ENCODE data around the gene HMGN5.

Gene HMGN5, protein sequence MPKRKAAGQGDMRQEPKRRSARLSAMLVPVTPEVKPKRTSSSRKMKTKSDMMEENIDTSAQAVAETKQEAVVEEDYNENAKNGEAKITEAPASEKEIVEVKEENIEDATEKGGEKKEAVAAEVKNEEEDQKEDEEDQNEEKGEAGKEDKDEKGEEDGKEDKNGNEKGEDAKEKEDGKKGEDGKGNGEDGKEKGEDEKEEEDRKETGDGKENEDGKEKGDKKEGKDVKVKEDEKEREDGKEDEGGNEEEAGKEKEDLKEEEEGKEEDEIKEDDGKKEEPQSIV

DNA sequence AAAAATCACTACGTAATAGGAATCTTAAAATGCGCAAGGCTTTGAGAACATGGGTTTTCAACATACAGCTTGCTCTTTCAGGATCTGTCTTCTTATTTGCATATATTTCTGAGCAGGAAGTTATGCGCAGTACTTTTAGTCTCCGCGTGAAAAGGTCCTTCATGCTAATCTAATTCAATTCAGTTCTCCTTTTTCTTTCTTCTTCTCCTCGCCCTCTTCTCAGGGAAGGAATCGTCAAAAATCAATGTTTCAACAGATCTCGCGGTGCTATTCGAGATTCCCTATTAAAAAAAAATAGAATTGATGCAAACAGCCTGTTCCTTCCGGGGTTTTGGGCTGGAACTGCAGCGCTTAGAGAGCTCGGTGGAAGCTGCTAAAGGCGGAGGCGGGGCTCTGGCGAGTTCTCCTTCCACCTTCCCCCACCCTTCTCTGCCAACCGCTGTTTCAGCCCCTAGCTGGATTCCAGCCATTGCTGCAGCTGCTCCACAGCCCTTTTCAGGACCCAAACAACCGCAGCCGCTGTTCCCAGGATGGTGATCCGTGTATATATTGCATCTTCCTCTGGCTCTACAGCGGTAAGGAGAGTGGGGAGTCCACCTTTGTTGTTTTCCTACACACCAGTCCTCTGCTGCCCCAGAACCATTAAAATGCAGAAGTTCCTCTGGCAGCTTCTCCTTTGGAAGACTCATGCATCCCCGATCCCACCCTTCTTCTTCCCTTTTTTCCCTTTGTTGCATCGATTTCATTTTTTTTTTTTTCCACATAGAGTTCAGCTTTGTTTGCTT is at the start of gene HMGN5, which contains the start of gene SH3BGRL:
Gene HMGN5, minus strand, starts transcription at position 243 of the 785 bp plus-strand sequence. CDS start 80,364 bp downstream, outside the sequence.
Gene SH3BGRL, plus strand, starts transcription at position 432 of the 785 bp plus-strand sequence. Its CDS starts 99 bp downstream, at position 531.
- DNase-seq (ENCODE audit: low spot score) = peak; percentile 77

GRCh38 chrX:81241753-81242152 is 40.0 kb upstream of the HMGN5 start:
- DNase-seq (ENCODE audit: low spot score) = no peak

DNA sequence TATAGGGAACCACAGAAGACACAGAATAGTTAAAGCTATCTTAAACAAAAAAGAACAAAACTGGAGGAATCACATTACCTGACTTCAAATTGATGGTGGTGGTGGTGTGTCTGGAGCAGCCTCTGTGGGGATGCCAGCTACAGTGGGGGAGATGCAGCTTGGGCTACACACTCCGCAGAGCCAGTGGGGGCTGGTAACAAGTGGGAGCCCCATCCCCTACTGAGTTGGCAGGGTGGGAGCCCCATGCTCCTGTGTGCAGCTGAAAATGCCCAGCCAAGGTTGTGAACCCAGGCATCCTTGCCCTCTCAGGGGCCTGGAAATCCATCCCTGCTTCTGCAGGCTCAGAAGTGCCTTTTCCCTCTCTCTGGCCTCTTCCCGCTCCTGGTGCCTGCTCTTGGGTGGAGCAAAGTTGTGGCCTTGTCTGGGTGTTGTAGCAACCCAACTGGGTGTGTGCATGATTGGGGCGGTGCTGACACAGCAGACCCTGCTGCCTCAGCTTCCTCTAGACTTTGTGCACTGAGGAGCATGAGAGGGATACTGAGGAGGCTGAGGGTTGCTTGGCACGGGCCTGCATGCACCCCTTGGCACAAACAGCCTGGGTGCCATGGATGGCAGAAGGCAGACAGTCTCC is 39.1 kb upstream of the HMGN5 start:
- DNase-seq (ENCODE audit: low spot score) = no peak

GRCh38 chrX:81238166-81238565 is 36.5 kb upstream of the HMGN5 start:
- no peak for DNase-seq (ENCODE audit: low spot score)

DNA sequence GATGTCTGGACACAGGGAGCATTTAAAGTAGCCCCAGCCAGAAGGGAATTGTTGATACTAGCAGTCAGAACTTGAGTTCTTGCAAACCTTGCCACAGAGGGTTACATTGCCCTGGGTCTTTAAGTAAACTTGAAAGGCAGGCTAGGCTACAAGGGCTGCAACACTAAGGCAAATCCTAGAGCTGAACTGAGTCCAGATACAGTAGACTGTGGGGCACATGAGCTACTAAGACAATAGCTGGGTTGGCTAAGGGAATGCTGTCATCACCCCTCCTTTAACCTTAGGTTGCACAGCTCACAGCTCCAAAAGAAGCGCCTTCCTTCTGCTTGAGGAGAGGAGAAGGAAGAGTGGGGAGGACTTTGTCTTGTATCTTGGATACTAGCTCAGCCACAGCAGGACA is 35.8 kb upstream of the HMGN5 start:
- DNase-seq (ENCODE audit: low spot score) = no peak

DNA sequence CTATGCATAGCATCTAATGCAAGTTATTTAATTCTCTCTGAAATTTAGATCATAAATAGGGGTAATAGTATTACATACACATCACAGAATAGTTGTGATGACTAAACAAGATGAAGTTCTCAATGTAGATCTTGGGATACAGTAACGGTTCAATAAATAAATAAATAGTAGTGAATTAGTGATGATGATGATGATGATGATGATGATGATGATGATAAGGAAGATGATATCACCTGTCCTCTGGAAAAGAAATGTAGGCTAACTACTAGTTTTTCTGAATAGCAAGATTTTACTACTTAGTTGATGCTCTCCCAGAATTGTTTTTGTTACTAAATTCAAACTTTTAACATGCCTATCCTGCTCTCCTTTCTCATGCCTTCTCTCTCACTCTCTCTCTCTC is 30.5 kb upstream of the HMGN5 start:
- no peak for DNase-seq (ENCODE audit: low spot score)

GRCh38 chrX:81231476-81231875 is 29.8 kb upstream of the HMGN5 start:
- DNase-seq (ENCODE audit: low spot score) = no peak

DNA sequence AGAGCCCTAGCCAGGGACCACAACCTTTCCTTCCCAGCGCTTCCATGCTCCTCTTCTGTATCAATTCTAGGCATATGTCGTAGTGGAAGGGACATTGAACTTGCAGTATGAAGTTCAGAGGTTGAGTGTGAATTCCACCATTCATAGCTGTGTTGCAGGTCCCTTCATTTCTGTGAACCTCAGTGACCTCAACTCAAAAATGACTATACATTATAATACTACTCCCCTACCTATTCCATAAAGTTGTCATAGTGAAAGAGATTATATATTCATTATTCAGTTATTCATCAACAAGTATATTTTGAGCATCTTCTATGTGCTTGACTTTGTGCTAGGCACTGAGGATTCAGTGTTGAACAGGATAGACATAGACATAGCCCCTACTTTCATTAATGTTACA is 28.2 kb upstream of the HMGN5 start:
- no peak for DNase-seq (ENCODE audit: low spot score)

DNA sequence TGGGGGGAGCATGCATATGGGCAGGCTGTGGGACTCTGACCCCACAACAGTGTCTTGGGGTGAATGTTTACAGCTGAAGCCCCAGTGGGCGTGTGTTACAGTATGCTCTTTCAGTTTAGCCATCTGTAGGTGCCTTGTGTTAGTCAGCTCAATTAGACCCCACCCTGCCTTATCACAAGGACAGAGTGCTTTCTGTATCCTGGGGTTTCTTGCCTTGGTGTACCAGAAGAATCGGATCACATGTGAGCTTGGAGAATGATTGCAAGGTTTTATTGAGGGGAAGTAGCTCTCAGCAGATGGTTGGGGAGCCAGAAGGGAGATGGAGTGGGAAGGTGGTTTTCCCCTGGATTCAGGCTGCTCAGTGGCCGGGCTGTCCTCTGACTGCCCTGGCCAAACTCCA is 27.5 kb upstream of the HMGN5 start:
- DNase-seq (ENCODE audit: low spot score) = no peak

GRCh38 chrX:81215685-81216084 is 14.0 kb upstream of the HMGN5 start:
- no peak for DNase-seq (ENCODE audit: low spot score)

DNA sequence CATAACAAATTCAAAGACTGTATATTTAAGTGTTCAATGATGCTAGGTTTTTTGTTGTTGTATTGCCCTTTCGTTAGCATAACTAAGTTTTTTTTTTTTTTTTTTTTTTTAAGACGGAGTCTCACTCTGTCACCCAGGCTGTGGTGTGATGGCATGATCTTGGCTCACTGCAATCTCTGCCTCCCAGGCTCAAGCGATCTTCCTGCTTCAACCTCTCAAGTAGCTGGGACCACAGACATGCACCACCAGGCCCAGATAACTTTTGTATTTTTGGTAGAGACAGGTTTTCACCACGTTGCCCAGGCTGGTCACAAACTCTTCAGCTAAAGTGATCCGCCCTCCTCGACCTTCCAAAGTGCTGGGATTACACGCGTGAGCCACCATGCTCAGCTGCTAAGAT is 7.2 kb upstream of the HMGN5 start:
- DNase-seq (ENCODE audit: low spot score) = no peak

DNA sequence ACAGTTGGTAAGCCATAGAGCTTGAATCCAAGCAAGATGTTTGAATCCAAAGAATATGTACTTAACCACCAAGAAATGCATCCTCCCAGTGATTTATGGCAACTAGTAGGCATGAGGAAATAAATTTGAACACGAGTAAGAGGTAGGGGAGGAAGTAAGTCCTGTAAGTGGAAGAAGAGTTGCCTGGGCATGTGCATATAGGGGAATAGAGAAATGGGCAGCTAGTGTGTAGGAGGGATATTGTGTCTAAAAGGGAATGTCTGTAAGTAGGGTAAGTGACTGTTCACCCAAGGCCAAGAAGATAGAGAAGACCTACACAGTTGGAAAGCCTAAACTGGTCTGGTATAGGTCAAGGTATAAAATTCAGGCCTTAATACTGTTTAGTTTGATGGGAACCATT is 4.8 kb upstream of the HMGN5 start:
- DNase-seq (ENCODE audit: low spot score) = no peak

DNA sequence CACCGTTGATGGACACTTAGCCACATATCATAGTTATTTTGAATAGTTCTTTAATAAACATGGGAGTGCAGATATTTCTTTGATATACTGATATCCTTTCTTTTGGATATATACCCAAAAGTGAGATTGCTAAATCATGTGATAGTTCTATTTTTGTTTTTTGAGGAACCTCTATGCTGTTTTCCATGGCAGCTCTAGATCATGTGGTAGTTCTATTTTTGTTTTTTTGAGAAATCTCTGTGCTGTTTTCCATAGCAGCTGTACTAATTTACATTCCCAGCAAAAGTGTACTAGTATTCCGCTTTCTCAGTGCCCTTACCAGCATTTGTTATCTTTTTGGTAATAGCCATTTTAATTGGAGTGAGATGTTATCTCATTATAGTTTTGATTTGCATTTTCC is 3.8 kb upstream of the HMGN5 start:
- no peak for DNase-seq (ENCODE audit: low spot score)

DNA sequence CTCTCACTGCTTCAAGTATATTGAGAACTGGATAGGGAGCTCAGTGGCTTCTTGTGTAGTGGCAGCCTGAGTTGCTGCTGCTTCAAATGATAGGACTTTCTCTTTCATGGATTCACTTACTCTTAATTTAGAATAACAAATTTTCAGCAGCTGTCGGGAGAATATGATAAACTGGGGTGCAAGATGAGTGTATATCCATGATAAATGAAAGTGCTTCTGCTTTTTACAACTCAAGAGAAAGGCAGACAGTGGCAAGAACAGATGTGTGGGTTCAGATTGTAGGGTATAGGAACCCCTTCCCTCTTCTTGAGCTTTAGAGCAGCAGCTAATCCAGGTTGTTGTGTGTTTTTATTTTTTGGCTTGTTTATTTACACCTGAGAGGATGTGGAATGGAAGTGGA is 1.2 kb upstream of the HMGN5 start:
- no peak for DNase-seq (ENCODE audit: low spot score)

GRCh38 chrX:81202456-81202819 is 725 bp upstream of the HMGN5 start:
- no peak for DNase-seq (ENCODE audit: low spot score)

DNA sequence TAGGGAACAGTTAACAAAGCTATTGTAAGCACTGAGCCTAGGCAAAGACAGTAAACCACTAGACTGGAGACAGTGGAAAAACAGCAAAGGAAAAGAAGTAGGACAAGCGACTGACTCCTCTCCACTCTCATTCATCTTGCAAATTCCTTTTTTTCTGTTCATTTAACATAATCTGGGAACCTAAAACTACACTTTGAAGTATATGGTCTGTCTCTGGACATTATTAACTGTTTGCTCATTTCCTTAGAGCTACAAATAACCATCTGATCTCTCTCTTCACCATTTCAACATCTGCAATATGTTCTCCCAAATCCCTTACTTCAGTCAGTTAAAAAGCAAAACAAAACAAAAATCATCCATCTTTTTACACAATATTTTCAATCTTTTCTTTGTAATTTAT is 642 bp downstream of the HMGN5 start:
- DNase-seq (ENCODE audit: low spot score) = no peak

DNA sequence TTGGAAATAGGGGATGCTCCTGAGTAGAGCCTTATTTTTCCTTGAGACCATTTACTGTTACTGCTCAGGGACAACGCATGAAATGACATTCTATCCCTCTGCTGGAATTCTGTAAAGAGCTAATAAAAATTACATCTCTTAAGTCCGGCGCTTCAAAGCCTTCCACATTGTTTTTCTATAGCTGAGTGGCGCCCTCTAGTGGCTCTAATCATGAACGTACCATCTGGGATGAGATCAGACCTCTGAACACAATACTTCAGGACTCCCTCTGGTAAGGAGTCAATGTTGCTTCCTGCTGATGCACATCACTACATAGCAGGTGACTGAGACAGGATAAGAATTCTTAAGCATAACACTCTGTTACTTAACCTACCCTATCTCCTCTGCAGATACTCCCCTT is 6.0 kb downstream of the HMGN5 start:
- peak; percentile 18 for DNase-seq (ENCODE audit: low spot score)

- DNase-seq (ENCODE audit: low spot score) = no peak
These were observed 6.5 kb downstream of the HMGN5 start for GRCh38 chrX:81195259-81195658.

DNA sequence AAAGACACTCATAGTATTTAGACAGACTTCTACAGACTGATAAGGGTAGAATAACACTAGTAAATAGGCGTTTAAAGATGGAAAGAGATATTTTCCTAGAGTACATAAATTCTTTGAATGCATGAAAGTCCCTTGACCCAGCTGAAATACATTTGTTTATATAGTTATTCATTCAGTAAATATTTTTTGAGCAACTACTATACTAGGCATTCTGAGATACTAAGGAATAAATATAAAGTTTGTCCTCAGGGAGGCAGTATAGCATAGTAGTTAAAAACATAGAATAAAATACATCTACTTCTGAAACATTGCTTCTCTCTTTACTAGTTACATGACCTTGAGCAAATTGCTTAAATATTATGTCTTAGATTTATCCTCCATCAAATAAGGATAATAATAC is 27.4 kb downstream of the HMGN5 start:
- peak; percentile 5 for DNase-seq (ENCODE audit: low spot score)

- DNase-seq (ENCODE audit: low spot score) = no peak
These were observed 33.3 kb downstream of the HMGN5 start for GRCh38 chrX:81168391-81168790.

DNA sequence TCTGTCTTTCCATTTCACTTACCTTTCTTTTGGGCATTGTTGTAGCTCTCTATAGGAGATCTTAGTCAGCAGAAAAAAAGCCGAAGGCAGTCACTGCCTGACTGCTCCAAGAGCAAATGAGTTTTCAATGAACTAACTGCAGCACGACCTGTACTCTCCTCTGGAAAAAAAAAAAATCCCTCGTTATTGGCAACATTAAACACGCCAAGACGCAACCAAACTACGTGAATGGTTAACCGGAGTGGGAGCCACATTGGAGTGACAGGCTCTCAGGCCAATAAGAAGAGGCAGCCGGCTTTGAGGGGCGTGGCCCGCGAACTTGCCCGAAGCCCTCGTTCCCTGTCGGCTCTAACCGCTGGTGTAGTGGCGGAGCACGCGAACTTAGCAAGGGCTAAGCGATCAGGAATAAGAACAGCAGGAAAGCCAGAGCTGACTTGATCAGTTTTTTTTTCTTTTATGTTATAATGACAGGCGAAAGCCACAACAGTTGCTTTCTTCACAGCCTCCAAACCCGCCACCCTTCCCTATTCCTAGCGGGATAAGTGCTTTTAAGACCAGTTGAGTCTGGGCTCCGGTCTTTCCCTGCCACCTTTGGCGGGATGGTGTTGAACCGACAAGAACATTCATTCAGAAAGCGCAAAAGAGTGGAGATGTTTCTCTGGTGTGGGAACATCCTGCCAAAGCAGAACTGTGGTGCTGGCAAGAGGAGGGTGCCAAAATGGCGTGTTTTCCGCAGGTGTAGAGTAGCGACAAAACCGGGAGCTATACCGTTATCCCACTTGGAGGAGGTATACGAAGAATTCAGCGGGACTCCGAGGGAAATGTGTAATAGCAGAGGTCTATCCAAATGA is 80.0 kb downstream of the HMGN5 start:
- peak; percentile 87 for DNase-seq (ENCODE audit: low spot score)

DNA sequence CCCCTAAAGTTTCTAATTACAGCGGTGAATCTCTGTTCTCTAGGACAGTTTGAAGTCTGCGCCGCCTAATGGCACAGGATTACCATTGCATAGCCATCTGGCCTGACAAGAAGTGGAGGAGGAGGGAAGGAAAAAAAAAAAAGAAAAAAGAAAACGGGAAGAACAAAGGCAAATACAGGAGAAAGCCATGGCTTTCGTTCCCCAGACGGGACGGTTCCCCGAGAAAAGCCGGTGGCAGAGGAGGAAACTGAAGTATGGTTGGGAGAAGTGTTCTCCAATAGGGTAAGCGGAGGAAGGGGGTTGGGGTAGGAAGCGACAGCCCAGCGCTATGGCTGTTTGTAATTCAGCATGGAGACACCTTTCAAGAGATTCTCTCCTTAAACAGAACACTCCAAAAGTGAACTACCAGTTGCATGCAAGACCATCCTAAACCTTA is 80.8 kb downstream of the HMGN5 start:
- peak; percentile 24 for DNase-seq (ENCODE audit: low spot score)

Measured in AG08396 (cell line).